Cerebellar nuclear complex (tissue), 1 donor: ENCODE results near the gene KIF9.
"Not testable (repeated sequence)": the region's sequence is repeated elsewhere in the genome, so short reads cannot be mapped to it uniquely, and the experiment has no call there.

Experiments used
- DNase-seq, 2 experiments: peaks; one replicate each; lab custom pipeline; 2025; lab: John Stamatoyannopoulos, UW

The KIF9 gene

GRCh38 chr3:47193871-47194859 lies 88.4 kb downstream of the KIF9 start:
- no peak for DNase-seq

GRCh38 chr3:47186285-47186684 lies 96.3 kb downstream of the KIF9 start:
- DNase-seq: no peak

- not testable (repeated sequence) for DNase-seq
These were observed 100.9 kb downstream of the KIF9 start for GRCh38 chr3:47181685-47182084.

GRCh38 chr3:47180011-47180410 lies 102.6 kb downstream of the KIF9 start:
- not testable (repeated sequence) for DNase-seq
